Astrocyte of the cerebellum (primary cell): Measurements from ENCODE around the gene TSSK2.

Source experiments
- DNase-seq: peaks from one replicate; pipeline ENCODE4 v3.0.0-alpha.2; 2011; ENCODE audit warnings: low read depth
- H3K4me3 ChIP-seq: 2 replicates; pipeline ENCODE4 v1.5.1; 2011; ENCODE audit warnings: mild to moderate bottlenecking, low read depth, low read length, moderate library complexity
- in situ Hi-C: cut with HindIII; loops from 2 replicates; pipeline ENCODE4 v1.10.0; 2017; ENCODE audit warnings: low sequenced_read_pairs
- TF ChIP-seq, protein P1 (sequence below): IDR thresholded peaks from 2 replicates; pipeline ENCODE4 v1.5.1; 2012; ENCODE audit warnings: low read length, low read depth, moderate library complexity, mild to moderate bottlenecking; ENCODE audit errors: missing control alignments

The TSSK2 gene

DNA sequence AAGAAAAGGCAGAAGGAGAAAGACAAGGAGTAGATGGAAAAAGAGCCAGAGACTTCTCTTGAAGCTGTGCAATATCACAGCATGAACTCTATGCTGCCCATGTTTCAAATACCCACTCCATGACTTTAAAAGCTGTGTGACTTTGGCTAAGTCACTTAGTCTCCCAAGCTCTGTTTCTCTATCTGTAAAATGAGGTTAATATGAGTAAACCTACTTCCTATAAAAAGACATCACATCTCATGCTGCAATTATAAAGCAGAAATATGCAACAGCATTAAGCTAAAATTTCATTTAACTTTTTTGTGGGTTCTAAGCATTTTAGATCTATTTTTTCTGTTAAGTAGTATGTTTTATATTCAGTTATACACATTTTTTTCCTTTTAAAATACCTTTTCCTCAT is 20.5 kb upstream of the TSSK2 start:
- no peak for DNase-seq
- in situ Hi-C loops, result no loop called here
- TF ChIP-seq, protein P1, sequence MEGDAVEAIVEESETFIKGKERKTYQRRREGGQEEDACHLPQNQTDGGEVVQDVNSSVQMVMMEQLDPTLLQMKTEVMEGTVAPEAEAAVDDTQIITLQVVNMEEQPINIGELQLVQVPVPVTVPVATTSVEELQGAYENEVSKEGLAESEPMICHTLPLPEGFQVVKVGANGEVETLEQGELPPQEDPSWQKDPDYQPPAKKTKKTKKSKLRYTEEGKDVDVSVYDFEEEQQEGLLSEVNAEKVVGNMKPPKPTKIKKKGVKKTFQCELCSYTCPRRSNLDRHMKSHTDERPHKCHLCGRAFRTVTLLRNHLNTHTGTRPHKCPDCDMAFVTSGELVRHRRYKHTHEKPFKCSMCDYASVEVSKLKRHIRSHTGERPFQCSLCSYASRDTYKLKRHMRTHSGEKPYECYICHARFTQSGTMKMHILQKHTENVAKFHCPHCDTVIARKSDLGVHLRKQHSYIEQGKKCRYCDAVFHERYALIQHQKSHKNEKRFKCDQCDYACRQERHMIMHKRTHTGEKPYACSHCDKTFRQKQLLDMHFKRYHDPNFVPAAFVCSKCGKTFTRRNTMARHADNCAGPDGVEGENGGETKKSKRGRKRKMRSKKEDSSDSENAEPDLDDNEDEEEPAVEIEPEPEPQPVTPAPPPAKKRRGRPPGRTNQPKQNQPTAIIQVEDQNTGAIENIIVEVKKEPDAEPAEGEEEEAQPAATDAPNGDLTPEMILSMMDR, result no peak
- H3K4me3 ChIP-seq, result no peak overlapping the region

DNA sequence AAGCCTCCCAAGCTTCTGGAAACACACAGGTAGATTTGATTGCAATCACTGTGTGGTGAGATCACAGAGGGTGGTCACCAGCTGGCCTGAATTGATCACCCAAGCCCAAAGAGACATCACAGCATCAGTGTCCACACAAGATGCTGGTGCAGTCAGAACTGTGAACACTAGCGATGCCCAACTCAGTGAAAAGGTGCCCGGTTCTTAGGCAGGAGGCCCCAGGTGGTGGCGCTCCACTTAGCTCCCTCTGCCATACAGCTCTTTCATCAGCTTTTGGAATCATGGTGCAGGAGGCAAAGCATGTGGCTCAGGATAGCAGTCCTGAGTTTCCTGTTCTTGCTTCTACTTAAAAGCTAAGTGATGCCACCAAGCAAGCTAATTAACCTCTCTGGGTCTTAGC is 20.0 kb upstream of the TSSK2 start:
- no peak overlapping the region for H3K4me3 ChIP-seq
- TF ChIP-seq, protein P1, result no peak
- in situ Hi-C loops, result no loop called here
- DNase-seq, result no peak

DNA sequence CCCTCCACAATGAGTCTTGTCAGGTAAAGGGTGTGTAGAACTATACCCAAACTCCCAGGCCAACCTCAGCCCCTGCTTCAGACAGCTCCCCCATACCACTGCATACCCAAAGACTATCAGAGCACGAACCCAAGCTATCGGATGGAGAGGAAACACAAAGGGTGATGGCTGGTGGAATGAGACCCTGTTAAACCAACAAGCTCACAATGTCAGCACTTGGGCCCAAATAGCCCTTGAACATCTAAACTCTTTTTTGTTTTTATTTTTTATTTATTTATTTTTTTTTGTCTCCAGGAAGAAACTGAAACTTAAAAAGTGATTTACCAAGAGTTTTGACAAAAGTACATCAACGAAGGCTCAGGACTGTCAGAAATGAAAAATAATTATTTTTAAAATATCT is 19.5 kb upstream of the TSSK2 start:
- DNase-seq, result no peak
- no peak overlapping the region for H3K4me3 ChIP-seq
- in situ Hi-C loops, result no loop called here
- TF ChIP-seq, protein P1, result no peak

DNA sequence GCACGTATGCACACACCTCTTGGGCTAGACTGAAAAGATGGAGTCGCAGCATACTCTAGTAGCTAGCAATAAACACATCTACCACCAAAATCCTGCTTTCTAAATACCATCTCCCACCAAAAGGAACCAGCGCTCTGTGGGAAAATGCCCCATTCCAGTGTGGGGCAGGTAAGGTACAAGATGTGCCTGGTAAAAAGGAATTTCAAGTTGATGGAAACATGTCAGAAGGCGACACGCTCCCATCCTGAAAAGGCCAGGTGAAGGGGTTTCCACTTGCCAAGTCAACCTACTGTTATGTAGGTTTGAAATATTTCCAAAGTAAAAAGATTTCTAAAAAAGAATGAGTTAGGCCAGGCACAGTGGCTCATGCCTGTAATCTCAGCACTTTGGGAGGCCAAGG is 17.7 kb upstream of the TSSK2 start:
- in situ Hi-C loops, result no loop called here

DNA sequence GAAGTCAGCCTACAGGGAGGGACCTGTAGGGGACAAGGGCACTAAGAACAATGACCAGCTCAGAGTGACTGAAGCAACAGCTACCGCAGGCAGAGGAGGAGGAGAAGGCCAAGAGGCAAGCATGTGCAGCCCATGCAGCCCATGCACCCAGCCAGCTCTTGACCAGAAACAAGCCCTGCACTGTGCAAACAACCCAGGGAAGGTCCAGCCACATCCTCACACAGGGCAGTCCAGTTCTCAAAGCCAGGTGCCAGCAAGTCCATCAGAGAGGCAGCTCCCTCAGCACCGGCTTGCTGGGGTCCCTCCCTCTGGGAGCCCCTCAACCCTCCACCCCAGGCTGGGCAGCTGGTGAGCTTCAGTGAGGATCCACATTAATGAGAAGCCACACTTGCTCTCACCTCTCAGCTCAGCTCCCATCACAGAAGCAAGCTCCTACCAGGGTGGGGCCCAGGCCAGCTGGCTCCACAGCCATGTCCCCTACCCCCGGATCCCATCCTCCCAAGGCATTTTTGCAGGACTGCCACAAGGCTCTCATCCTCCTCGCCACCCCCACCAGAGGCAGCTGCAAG is 16.0 kb upstream of the TSSK2 start:
- in situ Hi-C loops, result no loop called here
- no peak overlapping the region for H3K4me3 ChIP-seq
- TF ChIP-seq, protein P1, result no peak
- no peak for DNase-seq

More for the DNA sequence above, 17.7 kb upstream of the TSSK2 start:
- no peak for DNase-seq
- TF ChIP-seq, protein P1, result no peak
- H3K4me3 ChIP-seq, result no peak overlapping the region

DNA sequence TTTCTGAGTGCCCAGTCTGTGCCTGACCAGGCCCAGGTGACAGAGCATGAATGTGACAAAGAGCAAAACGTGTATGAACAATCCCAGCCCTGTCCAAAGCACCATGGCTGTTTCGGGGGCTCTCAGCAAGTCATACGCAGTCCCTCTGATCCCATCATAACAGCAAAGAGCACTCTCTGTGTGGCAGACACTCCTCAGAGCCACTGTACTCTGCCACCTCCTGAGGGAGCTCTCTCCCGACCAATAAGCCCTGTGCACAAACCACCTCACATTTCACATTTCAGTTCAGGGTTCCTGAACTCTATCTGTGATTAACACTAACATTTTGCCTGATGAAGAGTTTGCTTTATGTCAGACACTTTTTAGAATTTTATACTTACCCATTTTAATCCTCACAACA is 15.5 kb upstream of the TSSK2 start:
- TF ChIP-seq, protein P1, result peak; percentile 5
- DNase-seq, result no peak
- H3K4me3 ChIP-seq, result no peak overlapping the region
- in situ Hi-C loops, result no loop called here
